HL-60 (cell line): ENCODE measurements around the gene NSMCE4A.

ENCODE experiments used
- DNase-seq, 2 experiments: peaks; one replicate each; pipeline ENCODE4 v3.0.0-alpha.2; 2010 to 2020; ENCODE audit warnings: low read depth in 1 of 2, low spot score in 1 of 2
- H3K27ac ChIP-seq: fragments of 250-450 bp; sonication (Bioruptor Pico); replicated peaks from 2 replicates; pipeline ENCODE4 v1.5.1; 2020; ENCODE audit warnings: mild to moderate bottlenecking, moderate library complexity
- H3K27me3 ChIP-seq: fragments of 250-450 bp; sonication (Bioruptor Pico); 2 replicates; pipeline ENCODE4 v1.5.1; 2021; ENCODE audit warnings: mild to moderate bottlenecking, moderate library complexity; ENCODE audit not compliant: insufficient read depth, poor library complexity, severe bottlenecking
- H3K4me3 ChIP-seq: replicated peaks from 2 replicates; pipeline ENCODE4 v1.5.1; 2011; ENCODE audit warnings: mild to moderate bottlenecking, control low read depth, low read length; ENCODE audit not compliant: insufficient read depth
- CTCF ChIP-seq: IDR thresholded peaks from one replicate; pipeline ENCODE4 v1.5.1; 2011; ENCODE audit warnings: low read length, control low read depth, inconsistent platforms; ENCODE audit not compliant: insufficient read depth
- GABPA ChIP-seq: IDR thresholded peaks from 2 replicates; pipeline ENCODE4 v1.6.1; 2012; ENCODE audit warnings: low read depth
- POLR2AphosphoS5 ChIP-seq: IDR thresholded peaks from 2 replicates; pipeline ENCODE4 v1.6.1; 2012; ENCODE audit warnings: low read depth
- REST ChIP-seq: IDR thresholded peaks from 2 replicates; pipeline ENCODE4 v1.6.1; 2012; ENCODE audit warnings: low read depth; ENCODE audit not compliant: insufficient replicate concordance
- SPI1 ChIP-seq: IDR thresholded peaks from 2 replicates; pipeline ENCODE4 v1.6.1; 2012; ENCODE audit warnings: low read depth, mild to moderate bottlenecking, borderline replicate concordance

NSMCE4A gene

GRCh38 chr10:121983852-121984251 is 8.8 kb upstream of the NSMCE4A start:
- Histone ChIP-seq H3K27me3 (no peaks in the 10 kb centered on the region), H3K4me3 (no peak overlapping the region), H3K27ac (no peak overlapping the region)
- no peak for DNase-seq
- TF ChIP-seq REST, result no peak
- TF ChIP-seq SPI1, result no peak
- no peak for TF ChIP-seq POLR2AphosphoS5
- no peak for TF ChIP-seq CTCF
- TF ChIP-seq GABPA, result no peak

- Histone ChIP-seq H3K27ac (no peak overlapping the region), H3K27me3 (no peaks in the 10 kb centered on the region), H3K4me3 (no peak overlapping the region)
- no peak for TF ChIP-seq GABPA
- TF ChIP-seq POLR2AphosphoS5, result no peak
- no peak for TF ChIP-seq REST
- no peak for TF ChIP-seq SPI1
- TF ChIP-seq CTCF, result no peak
- DNase-seq, result no peak
These were observed 6.3 kb upstream of the NSMCE4A start for GRCh38 chr10:121981346-121981745.

GRCh38 chr10:121978511-121978910 is 3.5 kb upstream of the NSMCE4A start:
- Histone ChIP-seq H3K27ac (no peak overlapping the region), H3K27me3 (no peaks in the 10 kb centered on the region), H3K4me3 (no peak overlapping the region)
- no peak for TF ChIP-seq REST
- TF ChIP-seq POLR2AphosphoS5, result no peak
- TF ChIP-seq CTCF, result no peak
- DNase-seq, result no peak
